OCI-M2 (cell line): ENCODE measurements around the gene AMPD1.
A peak's percentile ranks its signal among the peaks of the same experiment; 100 is the strongest.

Experiments used
- DNase-seq: peaks from one replicate; lab custom pipeline; 2025; ENCODE audit not compliant: unreplicated experiment; lab: John Stamatoyannopoulos, UW

The AMPD1 gene

DNA sequence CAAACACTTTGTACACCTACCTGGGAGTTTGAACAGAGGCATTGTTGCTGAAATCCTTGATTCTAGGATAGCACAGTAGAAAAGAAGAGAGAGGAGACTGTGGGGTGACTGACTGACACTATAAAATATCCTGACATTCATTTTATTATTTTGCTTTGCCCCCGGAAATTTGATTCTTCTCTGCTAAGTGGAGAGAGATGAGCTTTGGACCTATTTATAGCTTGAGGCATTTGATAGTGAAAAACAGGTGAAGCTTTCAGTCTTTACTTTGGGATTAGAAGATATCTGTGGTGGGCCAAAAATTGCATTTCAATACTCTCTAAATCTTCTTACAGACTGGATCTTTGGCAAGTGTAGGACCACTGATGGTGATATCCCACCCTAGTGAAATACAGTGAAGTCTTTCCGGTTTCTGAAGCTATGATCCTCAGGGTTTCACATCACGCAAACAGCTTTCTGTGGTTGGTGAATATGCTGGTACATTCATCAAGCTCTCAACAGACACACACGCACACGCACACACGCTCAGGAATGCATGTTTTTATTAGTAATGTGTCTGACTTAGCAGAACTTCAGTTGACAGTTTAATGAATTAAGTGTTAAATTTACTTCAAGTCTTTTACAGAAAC is at the start of gene AMPD1:
AMPD1 (minus strand) TSS at position 117 of the 629 bp plus-strand sequence; CDS start at position 42, 75 bp downstream.
- no peak for DNase-seq

DNA sequence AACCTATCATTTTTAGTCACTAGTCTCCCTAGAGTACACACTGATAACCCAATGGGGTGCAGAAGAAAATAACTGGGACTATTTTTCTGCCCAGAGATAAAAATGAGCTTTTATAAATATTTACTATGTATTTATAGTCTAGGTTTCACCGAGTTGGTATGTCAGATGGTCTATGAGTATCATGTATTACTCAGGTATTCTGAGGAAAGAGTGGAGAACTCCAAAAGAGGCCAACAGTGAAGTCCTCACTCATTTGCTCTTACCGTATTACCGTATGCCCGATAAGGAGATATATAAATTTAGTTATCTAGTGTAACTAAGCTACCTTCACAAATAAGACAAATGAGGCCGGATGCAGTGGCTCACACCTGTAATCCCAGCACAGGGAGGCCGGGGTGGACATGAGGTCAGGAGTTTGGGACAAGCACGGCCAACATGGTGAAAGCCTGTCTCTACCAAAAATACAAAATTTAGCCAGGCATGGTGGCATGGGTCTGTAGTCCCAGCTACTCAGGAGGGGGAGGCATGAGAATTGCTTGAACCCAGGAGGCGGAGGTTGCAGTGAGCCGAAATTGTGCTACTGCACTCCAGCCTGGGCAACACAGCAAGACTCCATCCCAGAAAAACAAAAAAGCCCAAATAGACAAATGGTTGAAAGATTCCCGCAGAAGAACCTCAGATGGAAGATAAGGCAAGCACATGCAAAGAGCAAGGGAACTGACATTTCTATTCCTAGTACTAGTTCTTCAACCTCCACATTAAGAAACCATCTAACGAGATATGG is 46.8 kb upstream of the AMPD1 start:
- no peak for DNase-seq

DNA sequence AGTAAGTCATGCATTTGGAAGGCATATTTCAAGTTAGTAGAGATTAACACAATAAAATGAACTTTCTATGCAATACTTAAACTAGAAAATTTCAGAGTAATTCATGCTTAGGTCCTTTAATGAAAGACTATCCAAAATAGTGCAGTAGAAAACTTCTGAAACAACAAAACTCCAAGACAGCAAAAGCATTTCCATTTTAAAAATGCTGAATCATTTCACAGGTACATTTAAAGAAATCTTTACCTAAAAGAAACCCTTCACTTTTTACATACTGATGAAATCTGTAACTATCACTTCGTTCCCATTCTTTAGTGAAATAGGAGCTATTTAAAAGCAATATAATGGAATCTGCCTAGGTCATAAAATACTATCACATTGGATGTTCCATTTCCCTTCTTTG is 45.0 kb upstream of the AMPD1 start:
- no peak for DNase-seq

DNA sequence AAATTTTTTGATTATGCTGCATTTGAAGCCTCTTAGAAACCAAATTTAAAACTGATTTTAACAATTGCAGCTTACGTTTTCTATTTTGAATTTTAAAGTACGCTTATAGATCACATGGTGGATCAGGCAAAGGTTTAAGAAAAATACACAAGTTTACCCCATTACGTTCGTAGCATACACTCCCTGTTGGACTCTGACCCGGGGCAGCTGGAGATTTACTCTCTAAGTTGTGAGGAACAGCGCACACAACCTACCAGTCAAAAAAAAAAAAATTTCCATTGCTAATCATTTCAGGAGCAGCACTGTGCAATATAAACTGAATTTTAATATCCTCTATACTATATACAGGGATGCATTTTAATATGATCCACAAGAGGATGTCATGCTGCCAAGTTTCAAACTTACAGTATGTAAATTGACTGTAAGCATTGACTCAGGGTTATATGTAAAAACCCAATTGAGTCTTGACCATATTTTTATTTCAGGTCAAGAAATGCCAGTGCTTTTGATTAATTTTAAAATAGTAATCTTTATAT is 42.0 kb upstream of the AMPD1 start:
- no peak for DNase-seq

DNA sequence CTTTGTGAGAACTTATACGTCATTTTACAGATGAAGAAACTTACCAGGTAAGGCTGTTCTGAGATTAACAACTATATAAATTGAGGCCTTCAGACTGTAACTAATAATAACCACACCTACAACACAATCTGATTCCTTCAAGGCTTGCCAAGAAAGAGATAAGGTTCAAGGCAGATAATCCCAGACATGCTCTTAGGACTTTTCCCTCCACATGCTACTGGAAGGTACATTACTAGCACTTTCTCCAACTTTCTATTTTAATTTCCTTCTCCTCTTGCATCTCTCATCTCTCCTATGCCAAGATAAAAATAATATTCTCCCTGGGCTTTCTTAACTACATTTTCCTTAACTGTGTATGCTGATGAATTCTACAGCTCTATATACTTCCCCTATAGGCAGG is 40.1 kb upstream of the AMPD1 start:
- DNase-seq, result no peak

DNA sequence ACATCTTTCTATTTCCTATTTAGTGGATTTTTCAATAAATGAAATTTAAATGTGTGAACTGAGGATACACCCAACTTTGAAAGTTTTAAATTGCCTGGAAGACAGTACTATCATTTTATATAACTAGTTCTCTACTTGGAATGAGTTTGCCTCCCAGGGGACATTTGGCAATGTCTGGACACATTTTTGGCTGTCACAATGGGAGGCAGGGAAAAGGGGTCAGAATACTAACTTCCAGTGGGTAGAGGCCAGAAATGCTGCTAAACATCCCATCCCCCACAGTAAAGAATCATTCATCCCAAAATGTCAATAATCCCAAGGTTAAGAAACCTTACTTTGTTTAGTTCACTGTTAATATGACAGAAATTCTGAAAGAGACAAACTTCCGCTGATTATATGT is 34.4 kb upstream of the AMPD1 start:
- DNase-seq, result no peak

DNA sequence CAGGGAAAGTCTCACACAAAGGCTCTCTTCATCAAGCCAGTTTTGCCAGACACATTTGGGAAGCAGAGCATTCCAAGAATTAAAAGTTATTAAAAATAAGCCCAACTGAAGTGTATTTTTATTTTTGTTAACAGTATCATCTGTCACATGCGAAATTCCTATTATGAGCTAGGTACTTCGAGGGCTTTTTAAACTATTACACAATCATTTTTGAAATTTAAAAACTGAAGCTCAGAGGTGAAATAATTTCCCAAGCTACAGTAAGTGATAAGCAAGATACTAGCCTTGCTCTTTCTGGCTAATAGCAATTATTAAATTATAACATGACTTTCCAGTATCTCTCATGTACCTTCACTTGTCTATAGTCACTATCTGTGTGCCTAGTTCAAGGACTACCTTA is 33.2 kb upstream of the AMPD1 start:
- DNase-seq, result no peak

DNA sequence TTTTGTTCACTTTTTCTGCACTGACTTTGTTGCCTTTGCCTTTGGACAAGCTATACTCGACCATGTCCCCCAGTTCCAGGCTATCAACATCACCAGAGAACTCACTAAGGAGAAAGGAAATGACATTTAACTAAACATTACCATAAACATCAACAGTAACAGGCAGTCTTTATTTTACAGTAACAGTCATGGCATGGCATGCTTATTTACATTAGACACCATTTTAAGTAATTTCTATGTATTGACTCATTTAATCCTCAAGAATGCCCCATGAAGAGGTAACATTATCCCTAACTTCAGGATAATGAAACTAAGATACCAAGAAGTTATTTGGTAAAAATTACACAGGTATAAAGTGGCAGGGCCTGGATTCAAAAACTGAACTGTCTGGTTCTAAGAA is 29.9 kb upstream of the AMPD1 start:
- no peak for DNase-seq

DNA sequence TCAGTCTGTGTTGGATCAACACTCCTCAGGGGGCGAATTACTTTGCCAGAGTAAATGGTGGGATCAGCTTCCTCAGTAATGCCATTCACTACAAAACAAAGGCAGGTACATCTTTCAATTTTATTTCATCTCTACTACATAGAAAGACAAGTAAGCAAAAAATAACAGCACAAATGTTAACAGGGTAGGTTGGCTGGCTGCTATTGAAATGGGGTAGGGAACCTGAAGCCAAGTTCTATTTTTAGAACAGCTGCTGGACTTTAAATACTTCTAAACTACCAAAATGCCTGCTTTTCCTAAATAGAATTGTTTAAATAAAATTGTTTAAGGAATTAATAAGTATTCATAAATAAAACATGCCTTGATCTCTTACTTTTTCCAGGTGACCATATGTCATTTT is 28.6 kb upstream of the AMPD1 start:
- no peak for DNase-seq

DNA sequence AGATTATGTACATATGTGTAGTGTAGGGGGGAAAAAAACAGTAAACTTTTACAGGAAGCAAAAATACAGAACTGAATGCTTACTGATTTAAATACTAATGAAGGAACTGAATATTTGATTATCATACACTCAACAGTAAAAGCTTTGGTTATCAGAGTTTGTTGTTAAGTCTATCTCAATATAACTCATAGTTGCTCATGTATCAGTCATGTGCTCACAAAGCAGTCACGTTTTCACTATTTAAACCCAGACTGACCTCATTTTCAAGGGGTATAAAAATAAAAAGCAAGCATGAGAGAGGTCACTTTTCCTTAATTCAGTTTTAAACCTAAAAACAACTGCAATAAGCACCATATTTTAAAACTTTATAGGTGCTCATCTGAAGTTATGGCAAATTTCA is 28.1 kb upstream of the AMPD1 start:
- DNase-seq, result no peak

DNA sequence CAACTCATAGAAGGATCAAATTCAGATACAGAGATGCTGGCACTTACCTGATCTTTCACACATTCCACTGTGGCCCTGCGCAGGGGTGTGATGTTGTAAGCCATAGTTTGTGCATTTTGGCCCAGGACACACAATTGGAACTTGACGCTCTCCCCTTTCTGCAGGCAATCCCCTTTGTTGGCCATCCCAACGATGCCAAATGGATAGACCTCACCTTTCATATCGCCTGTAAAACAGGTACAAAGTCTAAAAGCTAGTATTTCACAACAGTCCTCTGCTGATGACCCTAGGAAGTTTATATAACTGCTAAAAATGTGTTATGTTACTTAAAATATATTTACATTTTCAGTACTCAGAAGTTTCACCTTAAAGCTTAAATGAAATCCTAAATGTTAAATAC is 25.1 kb upstream of the AMPD1 start:
- DNase-seq, result no peak

DNA sequence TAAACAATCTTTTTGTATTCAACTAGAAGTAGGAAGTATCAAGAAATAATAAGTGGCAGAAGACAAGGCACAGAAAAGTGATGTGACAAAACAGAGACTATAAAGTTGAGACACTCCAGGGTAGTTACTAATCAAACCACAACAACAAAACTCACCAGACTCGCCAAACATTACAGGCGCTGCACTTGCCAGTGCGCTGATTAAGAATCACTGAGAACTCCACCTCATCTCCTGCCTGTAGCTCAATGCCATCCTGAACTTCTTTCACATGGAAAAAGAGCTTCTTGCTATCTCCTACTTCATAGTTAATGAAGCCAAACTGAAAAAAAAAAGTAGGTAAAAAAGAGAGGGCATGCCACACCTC is 24.1 kb upstream of the AMPD1 start:
- DNase-seq, result no peak

DNA sequence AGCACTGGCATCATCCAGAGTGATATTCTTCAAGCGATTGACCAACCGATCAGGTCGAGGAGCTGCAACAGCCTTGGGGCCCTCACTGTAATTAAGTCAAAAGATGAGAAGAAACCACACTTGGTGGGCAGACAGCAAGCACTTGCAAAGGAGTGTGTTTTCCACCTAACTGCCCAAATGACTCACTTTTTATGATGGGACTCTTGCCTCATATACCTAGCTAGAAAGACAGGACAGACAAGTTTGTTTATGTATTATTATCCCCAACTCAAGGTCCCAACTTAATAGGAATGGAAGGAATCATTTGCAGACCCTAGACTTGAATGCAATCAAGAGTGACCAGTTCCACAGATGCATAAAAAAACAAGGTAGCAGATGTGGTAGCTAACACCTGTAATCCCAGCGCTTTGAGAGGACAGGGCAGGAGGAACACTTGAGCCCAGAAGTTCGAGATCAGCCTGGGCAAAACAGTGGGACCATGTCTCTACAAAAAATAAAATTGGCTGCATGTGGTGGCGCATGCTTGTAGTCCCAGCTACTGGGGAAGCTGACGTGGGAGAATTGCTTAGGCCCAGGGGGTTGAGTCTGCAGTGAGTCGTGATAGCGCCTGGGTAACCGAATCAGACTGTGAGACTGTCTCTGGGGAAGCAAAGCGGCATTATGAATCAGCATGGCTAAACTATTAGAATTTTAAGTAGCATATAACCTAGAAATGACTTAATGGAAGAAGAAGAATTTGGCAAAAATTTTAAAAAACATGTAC is 23.5 kb upstream of the AMPD1 start:
- DNase-seq, result no peak

DNA sequence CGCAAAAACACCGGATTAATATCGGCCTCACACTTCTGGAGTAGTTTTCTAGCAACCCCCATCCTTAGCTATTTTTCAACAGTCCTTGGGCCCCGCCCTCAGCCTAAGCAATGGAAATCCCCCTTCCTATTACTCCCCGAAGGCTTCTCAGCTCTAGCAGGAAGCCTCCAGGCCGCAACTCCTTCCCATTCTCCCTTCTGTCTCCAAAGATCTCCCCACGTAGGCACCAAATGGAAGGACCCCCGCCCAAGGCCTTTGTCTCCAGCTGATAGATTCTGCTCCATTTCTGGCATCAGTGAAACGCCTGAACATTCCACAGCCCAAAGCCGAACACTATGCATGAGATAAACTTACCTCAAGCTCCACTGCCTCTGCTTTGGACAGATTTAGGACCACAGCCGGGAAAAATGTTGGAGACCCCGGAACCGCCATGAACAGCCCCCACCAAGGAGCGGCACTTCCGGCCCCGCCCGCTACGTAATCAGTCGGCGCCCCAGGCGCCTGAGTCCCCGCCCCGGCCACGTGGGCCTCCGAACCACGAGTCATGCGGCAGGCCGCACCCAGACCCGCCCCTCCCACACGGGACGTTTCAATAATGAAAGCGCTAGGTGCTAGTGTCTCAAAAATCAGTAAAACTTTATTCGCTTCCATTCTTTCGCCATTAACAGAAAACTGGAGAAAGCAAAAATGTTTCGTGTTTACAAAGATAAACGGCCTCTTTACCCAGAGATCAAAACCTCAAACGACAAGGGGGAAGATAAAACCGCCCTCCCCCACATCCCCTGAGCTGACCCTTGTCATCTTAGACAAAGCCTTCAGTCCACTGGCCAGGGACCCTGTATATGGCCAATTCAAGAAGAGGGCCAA is 21.2 kb upstream of the AMPD1 start, which contains the start of gene NRAS:
NRAS (minus strand) TSS at position 468 of the 867 bp plus-strand sequence. CDS start 611 bp downstream, outside the sequence.
- DNase-seq, result peak; percentile 44

DNA sequence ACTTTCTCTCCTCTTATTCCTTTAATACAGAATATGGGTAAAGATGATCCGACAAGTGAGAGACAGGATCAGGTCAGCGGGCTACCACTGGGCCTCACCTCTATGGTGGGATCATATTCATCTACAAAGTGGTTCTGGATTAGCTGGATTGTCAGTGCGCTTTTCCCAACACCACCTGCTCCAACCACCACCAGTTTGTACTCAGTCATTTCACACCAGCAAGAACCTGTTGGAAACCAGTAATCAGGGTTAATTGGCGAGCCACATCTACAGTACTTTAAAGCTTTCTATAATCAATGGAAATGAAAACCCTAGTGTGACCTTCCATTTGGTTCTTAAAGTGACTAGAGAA is 20.6 kb upstream of the AMPD1 start:
- no peak for DNase-seq

DNA sequence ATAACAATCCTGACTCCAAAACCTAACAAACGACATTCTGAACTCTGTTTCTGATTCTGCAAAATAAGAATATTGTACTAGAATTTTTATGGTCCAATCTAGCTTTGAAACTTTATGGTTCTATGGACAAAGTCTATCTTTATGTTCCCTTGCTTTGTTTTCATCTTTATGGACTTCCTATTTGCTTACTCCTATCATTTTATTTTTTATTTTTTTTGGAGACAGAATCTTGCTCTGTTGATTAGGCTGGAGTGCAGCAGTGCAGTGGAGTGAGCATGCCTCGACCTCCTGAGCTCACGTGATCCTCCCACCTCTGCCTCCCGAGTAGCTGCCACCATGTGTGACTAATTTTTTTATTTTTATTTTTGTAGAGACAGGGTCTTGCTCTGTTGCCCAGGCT is 17.6 kb upstream of the AMPD1 start:
- no peak for DNase-seq

DNA sequence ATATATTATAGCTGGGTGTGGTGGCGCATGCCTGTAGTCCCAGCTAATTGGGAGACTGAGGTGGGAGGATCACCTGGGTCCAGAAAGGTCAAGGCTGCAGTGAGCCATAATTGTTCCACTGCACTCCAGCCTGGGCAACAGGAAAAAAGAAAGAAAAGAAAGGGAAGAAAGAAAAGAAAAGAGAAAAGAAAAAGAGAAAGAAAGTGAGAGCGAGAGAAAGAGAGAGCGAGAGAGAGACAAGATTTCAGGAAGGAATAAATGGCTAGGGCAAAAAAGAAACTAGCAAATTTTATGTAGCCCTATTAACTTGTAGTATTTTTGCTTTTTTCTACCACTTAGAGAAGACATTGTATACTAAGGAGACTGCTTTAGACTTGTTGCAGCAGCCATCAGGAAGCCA is 15.0 kb upstream of the AMPD1 start:
- no peak for DNase-seq

DNA sequence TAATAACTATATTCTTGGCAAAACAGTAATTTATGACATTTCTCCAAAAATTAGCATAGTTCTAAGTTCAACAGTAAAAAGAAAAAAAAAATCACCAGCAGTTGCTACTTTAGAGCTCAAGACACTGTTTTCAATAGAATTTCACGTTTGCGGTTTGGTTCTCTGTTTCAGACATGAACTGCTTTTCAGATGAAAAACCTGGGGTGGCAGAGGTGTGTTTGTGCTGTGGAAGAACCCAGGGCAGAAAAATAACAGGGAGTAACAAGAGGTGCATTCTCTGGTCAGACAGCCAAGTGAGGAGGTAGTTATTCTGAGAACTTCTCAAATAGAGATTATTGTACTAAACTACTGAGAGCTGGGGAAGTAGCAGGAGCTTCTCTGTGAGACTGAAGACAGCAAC is 12.3 kb upstream of the AMPD1 start:
- no peak for DNase-seq

DNA sequence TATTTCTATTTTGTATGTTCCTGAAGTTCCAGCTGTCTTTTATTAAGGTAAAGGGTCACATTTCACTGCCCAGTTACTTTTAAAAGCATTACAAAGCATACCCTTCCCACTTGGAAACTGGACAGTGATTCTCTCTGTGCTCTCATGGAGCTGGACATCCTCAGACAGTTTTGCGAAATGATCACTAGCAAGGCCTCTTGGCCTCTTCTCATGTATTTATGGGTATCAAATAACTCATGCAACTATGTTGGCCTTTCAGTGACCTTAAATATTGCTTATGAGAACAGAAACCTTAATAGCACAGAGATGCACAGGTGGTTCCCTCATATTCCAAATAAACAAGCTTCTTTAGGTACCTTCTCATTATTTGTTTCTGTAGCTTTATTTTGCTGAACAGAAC is 7.9 kb upstream of the AMPD1 start:
- DNase-seq, result no peak

DNA sequence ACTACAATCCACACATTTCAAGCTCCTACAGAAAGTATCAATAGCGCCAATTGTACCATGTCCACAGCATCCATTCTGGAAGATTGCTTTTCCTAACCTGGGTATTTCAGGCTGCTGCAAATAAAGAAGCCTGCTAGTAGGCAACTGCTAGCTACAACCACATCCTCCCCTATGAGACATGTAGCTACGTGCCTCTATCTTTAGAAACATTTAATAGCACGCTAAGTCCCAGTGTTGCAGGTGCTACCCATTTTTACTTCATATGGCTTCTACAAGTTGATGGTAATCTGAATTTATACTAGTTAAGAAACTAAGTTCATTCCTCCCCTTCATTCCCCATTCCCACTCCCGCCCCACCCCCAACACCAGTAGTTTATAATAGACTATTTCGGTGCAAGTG is 7.4 kb upstream of the AMPD1 start:
- DNase-seq, result no peak

DNA sequence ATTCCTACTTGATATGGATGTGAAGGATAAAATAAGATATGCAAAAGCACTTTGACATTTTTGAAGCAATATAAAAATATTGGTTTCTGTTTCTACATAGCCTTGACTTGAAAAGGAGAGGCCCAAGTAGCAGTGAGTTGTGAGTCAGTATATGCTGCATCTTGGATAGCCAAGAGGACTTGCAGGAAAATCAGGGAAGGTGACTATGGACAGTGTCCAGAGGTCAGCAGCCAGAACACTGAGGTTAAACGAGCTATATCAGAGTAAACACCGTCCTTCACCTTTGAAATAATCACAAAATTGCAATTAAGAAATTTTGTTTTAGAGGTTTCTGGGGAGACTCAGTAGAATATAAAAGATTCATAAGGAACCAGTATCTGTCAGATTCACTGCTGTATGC is 6.6 kb upstream of the AMPD1 start:
- no peak for DNase-seq
